Activated CD8-positive, alpha-beta memory T cell treated with anti-CD3 and anti-CD28 coated beads, Interleukin-2, amount 50 U/mL, for 1 hour (primary cell): Measurements from ENCODE around the gene YIF1B.

Experiments used
- DNase-seq: peaks from one replicate; pipeline ENCODE4 v3.0.0-alpha.2; 2020; ENCODE audit errors: extremely low read depth

The YIF1B gene

DNA sequence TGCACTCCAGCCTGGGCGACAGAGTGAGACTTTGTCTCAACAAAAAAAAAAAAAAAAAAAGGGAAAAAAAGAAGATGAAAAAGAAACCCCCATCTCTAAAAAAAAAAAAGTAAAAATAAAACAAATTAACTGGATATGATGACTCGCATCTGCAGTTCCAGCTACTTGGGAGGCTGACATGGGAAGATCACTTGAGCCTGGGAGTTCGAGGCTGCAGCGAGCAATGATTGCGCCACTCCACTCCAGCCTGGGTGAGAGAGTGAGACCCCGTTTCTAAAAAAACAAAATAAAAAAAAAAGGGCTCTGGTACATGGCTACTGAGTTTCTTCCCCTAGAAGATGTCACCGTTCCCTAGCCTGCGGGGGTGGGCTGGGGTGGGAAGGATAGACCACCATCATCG, 17.5 kb upstream of the YIF1B start:
- no peak for DNase-seq

DNA sequence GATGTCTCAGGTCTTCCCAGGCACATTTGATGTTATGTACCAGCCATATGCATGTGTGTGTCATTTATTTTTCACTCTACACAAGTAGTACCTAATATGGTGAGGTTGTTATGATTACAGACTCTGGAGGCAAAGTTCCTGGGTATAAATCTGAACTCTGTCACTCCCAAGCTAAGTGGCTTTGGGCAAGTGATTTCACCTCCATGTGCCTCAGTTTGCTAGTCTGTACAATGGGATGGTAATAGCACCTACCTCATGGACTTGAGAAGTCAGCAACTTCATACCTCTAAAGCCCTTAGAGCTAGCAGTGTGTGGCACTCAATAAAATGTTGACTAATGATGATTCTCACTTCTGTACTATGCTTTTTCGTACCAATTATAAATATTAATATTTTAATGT, 16.0 kb upstream of the YIF1B start:
- DNase-seq, result no peak

DNA sequence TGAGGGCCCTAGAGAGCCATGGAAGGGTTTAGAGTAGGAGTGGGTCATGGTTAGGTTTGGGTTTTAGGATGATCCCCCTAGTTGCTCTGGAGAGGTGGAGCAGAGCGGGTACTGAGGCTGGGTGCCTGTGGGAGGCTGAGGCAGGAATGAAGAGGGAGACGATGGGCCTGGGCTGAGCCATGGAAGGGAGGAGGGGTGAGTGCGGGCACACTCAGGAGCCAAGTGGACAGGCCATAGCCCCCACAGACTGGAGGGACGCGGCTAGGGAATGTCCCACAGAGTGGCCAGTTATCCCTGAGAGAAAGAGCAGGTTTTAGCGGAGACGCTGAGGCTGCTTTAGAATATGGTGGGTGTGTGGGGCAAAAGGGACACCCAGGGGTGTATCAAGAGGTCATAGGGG, 13.9 kb upstream of the YIF1B start:
- no peak for DNase-seq

DNA sequence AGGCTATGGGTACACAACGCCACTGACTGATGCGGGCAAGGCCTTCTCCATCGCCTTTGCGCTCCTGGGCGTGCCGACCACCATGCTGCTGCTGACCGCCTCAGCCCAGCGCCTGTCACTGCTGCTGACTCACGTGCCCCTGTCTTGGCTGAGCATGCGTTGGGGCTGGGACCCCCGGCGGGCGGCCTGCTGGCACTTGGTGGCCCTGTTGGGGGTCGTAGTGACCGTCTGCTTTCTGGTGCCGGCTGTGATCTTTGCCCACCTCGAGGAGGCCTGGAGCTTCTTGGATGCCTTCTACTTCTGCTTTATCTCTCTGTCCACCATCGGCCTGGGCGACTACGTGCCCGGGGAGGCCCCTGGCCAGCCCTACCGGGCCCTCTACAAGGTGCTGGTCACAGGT, 10.8 kb upstream of the YIF1B start:
- DNase-seq, result no peak

DNA sequence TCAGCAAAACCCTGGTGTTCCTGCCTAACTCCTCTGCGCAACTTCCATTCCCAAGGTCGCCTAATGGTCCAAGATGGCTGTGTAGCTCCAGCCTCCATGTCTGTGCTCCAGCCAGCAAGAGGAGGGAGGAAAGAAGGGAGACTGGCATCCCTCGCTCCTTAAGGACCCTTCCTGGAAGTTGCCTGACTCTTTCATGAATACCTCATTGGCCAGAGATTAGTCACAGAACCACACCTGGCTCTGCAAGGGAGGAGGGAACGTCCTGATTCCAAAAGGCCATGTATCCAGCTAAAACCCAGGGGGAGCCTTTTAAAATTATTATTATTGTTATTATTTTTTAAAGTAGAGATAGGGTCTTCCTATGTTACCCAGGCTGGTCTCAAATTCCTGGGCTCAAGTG, 8.7 kb upstream of the YIF1B start:
- DNase-seq, result no peak

DNA sequence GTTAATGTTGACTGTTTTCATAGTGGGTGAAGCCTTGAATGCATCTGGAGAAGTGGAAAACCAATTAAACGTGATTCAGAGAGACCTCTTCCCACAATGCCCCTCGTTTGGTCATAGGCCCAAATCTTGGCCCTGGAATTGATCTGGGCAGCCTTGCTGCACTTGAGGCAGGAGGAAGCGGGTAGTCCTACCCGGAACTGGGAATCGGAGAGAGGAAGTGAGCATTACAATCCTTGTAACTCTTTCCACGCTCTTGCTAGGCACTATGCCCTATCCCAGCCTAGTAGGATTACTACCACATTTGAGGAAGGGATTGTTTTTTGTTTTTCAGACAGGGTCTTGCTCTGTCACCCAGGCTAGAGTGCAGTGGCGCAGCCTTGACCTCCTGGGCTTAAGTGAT, 7.5 kb upstream of the YIF1B start:
- no peak for DNase-seq

DNA sequence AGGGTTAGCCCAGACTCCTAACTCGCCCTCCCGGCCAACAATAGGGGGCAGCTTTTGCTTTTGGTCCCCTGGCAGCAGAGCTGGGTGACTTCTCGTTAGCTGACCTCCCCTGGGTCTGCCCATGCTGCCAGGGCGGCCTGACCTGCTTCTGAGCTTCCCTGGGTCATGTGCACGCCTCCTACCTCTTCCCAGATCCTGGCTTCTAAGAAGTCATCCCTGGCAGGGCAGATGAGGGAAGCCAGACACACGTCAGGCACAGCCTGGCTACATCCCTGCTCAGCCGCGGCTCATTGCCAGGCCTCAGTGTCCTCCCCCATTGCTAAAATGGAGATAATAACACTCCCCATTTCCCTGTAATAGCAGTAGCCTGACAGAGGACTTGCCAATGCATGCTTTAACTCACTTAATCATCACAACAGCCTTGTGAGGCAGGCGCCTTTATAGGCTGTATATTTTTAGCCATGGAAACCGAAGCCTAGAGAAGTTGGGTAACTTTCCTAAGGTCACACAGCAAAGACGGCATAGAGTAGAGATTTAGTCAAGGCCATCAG, 6.0 kb upstream of the YIF1B start:
- DNase-seq, result no peak

DNA sequence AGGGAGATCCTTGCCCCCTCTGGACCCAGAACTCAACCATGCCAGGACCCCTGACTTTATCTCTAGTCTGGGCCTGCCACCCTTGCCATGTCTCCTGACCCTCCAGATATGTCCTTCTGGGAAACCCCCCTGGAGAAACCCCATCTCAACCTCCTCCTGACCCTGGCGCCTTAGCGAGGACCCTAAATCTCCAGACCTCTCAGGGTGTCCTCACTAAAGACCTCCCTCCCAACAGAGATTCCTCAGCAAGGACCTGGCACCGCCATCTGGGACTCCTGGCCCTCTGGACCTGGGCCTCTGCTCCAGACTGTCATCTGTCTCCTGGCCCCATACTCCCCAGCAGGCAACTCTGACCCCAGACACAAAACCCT, 5.2 kb upstream of the YIF1B start:
- DNase-seq, result no peak

DNA sequence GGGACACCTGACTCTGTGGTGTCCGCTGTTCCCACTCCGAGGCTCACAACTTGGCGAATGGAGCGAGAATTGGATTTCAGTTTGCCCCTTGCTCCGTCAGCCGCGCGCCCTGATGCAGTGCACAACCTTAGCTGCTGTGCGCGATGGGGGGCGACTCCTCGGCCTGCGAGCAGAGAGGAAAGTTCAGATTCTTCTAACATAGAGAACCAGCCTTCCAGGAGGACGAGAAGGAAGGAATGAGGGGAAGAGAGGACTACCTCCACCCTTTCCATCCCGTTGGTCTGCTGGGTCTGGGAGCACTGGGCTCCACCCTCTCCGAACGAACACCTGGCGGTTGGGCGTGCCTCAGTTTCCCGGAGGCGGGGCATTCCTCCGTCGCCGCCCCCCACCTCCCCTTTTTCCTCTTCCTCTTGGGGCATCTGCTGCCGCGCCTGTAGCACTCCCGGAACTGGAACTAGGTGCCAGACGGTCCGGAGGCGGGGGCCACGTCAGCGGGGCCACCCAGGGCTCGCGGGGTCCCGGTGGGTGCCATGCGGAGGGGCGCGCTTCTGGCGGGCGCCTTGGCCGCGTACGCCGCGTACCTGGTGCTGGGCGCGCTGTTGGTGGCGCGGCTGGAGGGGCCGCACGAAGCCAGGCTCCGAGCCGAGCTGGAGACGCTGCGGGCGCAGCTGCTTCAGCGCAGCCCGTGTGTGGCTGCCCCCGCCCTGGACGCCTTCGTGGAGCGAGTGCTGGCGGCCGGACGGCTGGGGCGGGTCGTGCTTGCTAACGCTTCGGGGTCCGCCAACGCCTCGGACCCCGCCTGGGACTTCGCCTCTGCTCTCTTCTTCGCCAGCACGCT, 3.9 kb upstream of the YIF1B start, which contains the start of gene KCNK6:
TSS of gene KCNK6 (plus strand) at position 425 of the 838 bp plus-strand sequence. CDS start at position 531, 106 bp downstream.
- DNase-seq, result no peak

DNA sequence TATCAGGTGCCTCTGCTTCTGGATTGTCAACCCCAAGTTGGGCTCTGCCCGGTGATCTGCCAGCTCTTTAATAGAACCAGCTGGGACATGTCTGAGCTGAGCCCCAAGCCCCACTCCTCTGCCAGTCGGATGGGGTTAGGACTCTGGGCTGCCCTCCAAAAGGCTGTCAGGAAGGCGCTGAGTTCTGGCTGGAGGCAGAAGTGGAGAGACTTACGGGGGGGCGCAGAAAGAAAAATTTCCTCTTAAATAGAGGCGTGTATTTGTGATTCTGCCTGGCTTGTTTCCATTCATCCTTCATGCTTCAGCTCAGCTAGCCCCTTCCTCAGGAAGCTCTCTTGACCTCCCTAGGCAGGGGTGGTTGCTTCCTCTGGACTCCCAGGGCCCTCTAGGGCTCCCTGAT, 2.9 kb upstream of the YIF1B start:
- no peak for DNase-seq

DNA sequence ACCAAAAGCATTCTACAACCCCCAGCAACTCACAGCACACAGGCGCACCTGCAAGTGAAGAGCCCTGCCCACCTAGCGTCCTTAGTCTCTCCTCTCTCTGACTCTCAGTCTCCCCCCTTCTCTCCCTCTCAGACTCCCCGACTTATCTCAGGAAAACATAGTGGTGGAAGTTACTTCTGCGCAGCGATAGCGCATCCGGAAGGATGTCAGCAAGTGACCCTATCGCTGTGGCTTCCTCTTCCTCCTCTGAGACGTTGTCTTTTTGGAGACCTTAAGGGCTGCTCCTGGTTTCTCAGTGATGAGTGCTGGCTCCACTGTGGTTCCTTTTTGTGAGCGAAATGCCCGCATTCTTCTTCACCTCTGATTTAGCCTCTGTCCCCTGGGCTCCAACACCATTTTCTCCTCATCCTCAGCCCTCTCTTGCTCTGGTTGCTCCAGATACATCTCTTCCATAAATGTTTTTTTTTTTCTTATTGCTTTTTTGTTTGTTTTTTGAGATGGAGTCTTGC, 1.4 kb upstream of the YIF1B start:
- no peak for DNase-seq

DNA sequence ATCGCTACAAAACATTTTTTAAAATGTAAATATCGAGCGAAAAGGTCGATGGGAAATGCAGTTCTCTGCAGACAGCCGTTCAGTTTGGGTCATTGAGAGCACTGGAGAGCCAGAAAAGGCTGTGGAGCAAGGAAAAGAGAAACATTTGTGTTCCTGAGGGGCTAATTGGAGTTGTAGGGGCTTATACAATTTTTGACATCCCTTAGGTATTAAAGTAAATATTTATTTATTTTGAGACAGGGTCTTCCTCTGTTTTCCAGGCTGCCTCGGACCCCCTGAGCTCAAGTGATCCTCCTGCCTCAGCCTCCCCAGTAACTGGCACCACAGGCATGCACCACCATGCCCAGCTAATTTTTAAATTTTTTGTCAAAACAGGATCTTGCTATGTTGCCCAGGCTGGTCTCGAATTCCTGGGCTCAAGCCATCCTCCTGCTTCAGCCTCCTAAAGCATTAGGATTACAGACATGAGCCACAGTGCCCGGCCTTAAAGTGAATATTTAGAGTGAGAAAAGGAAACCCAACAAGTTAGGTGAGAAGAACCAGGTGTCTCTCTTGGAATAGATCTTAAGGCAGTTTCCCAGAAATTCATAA, 825 bp upstream of the YIF1B start:
- DNase-seq, result no peak

DNA sequence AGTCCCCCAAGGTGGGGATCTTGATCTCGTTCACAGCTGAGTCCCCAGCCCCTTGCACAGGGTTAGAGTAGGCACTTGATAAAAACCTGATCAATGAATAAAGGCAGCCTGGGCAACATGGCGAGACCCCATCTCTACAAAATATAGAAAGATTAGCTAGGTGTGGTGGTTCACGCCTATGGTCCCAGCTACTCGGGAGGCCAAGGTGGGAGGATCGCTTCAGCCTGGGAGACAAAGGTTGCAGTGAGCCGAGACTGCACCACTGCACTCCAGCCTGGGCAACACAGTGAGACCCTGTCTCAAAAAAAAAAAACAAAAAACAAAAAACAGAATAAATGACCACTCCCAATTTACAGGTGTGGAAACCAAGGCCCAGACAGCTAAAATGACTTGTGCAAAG, 4.8 kb downstream of the YIF1B start:
- no peak for DNase-seq

DNA sequence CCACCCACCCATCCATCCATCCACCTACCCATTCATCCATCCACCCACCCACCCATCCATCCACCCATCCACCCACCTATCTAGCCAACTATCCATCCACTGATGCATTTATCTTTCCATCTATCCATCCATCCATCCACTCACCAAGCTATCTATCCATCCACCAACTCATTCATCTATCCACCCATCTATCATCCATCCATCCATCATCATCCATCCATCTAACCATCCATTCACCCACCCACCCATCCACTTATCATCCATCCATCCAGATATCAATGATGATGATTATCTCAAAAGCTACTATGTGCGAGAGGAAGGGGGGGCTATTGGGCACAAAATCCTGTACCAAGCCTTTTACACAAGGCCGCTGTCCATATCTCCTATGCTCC, 5.5 kb downstream of the YIF1B start:
- no peak for DNase-seq

DNA sequence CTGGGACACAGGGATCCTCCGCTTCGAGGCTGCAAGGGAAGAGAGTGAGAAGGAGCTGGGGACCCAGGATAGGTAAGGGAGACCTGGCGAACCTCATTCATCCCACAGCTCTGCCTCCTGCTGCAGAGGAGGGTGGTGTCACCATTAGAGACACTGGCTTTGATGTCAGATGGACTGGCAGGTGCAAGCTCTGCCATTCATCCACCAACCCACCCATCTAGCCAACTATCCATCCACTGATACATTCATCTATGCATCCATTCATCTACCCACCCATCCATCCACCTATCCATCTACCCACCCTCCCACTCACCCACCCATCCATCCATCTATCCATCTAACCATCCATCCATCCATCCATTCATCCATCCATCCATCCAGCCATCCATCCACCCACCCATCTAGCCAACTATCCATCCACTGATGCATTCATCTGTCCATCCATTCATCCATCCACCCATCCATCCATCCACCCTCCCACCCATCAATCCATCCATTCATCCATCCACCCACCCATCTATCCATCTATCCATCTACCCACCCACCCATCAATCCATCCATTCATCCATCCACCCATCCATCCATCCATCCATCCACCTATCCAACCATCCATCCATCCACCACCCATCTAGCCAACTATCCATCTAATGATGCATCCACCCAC, 6.0 kb downstream of the YIF1B start:
- DNase-seq, result no peak

DNA sequence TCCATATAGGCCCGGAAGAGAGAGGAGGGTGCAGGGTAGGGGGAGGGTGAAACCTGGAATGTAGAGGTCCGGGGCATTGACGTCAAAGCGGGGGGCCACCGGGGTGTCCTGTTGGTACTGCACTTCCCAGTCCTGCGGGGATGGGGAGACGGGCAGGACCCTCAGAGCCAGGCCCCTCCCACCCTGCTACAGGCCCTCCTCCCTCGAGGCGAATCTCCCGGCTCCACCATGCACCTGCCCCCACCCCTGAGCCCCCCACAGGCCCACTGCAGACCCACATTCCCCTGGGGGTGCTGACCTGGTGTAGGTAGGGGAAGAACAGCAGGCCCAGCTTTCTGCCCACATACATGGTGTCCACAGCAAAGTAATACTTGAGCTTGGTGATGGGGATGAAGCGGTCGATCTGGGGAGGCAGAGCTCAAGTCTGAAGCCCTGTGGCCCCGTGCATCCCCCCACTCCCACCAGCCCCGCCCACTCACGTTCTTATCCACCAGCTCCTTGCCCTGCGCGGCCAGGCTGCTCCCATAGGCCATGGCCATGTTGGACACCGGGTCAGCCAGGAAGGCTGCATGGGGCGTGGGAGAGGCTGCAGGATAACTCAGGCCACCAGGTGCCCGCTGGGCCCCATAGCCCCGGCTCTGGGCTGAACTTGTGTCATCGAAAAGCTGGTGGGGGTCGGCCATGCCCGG, 6.7 kb downstream of the YIF1B start:
- no peak for DNase-seq

DNA sequence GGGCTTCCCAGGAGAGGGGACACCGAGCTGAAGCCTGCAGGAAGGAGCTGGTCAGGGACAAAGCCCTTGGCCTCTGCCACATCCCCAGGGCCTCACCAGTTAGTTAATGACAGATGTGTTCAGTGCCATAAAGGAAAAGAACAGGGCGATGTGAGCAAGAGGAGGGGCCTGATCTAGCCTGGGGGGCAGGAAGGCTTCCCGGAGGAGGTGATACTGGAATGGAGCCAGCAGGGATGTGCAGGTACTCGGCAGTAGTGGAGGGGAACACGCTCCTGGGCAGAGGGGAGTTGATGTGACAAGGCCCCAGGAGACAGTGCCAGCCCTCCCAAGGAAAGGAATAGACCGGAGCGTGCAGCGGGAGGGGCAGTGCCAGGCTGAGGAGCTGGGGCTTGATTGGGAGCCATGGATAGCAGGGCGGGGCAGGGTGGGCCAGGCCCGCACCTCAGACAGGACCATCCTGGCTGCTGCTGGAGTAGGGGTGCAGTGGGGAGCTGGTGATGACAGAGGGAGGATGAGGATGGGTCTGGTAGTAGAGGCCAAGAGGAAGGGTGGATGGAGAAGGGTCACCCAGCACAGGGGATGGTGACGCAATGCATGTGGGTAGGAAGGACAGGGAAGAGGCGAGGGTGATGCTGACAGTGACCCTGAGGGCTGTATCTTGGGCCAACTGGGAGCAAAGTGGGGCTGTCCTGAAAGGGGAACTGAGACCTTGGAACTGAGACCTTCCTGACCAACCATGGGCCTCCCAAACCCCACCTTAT, 7.6 kb downstream of the YIF1B start:
- no peak for DNase-seq

DNA sequence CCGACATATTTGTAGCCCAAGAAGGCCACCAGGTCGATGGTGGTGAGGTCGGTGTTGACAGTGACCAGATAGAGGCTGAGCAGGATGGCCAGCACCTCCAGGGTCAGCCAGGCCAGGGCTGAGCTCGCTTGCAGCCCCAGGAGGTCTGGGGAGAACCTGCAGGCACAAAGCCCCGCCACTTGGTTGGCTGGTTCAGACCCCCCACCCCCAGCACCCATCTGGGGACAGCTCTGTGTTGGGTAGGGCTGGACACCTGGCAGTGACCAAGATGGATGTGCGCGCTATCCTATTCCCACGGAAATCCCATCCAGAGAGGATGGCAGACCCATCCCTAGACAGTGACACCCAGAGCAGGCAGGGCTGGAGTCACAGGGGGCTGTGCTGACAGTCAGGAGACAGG, 8.2 kb downstream of the YIF1B start:
- DNase-seq, result no peak

DNA sequence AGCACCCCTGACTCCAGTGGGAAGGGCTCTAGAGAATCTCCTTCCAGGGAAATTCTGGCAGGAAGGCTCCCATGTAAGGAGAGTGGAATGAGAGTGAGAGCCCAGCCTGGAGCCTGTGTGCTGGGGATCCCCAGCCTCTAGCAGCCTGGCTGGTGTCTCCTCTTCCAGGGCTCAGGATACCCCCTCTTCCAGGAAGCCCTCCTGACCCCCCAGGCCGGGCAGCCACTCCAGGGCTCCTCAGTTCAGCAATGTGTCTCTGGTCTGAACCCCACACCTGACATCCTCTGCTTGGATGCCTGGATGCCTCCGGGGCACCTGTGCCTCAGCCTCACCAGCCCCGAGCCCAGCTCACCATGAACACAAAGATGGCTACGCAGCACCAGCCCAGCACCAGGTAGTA, 8.7 kb downstream of the YIF1B start:
- no peak for DNase-seq

DNA sequence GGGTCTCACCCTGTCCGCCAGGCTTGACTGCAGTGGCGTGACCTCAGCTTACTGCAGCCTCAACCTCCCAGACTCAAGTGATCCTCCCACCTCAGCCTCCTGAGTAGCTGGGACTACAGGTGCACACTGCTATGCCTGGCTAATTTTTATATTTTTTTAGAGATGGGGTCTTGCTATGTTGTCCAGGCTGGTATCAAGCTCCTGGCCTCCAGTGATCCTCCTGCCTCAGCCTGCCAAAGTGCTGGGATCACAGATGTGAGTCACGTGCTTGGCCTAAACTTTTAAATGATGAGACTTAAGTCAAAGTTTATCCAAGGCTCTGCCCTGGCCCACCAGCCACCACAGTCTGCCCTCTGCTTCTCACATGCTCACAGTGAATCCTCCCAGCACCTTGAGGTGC, 9.5 kb downstream of the YIF1B start:
- DNase-seq, result no peak

DNA sequence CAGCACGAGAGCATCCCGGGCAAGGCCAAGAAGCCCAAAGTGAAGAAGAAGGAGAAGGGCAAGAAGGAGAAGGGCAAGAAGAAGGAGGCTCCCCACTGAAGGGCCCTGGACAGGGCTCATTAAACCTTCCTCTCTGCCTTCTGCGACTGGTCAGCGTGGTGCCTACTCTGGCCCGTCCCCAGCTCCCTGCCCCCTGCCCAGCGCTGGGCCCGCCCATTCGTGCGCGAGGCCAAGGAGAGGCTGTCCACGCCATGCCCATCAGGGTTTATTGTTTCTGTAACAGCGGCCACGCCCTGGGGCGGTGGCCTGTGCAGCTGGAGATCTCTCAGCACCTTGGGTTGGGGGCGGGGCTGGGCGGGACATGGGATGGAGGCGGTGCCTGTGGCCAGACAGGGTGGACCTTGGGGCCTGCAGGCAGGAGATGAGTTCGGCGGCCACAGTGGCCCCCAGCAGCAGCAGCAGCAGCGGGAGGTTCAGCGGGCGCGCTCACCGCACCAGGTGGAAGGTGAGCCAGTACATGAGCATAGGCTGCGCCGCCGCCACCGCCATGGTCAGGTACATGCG, 10.8 kb downstream of the YIF1B start:
- no peak for DNase-seq
